Keratinocyte (primary cell): ENCODE results near the gene KMT2A. TPM values are rescaled to one million over a fixed set of nuclear protein-coding genes. Genes with fewer than 3 reads are reported as not detected.

Experiments used
- DNase-seq: peaks from one replicate; pipeline ENCODE4 v3.0.0-alpha.2; 2011; ENCODE audit warnings: low read depth, missing footprints, low spot score
- FAIRE-seq: peaks from 2 replicates; lab custom pipeline; 2011; peaks lifted over from hg19 to GRCh38; lab: Jason Lieb, UNC
- H2AFZ ChIP-seq: 2 replicates; pipeline ENCODE4 v1.6.0; 2012; ENCODE audit warnings: low read length, control low read depth, inconsistent platforms; ENCODE audit not compliant: control insufficient read depth
- H3K27ac ChIP-seq: 2 replicates; pipeline ENCODE4 v1.5.1; 2011; ENCODE audit warnings: low read length; ENCODE audit not compliant: control insufficient read depth, insufficient read depth
- H3K27me3 ChIP-seq: 3 replicates; pipeline ENCODE4 v1.6.0; 2011; ENCODE audit warnings: low read length; ENCODE audit not compliant: control insufficient read depth, insufficient read depth; ENCODE audit errors: extremely low read depth
- H3K36me3 ChIP-seq, 2 experiments: 2 replicates in 1 of 2; 3 replicates in 1 of 2; pipeline ENCODE4 v1.5.1; 2011; ENCODE audit warnings: low read length in 2 of 2, mild to moderate bottlenecking in 1 of 2; ENCODE audit not compliant: control insufficient read depth in 2 of 2, insufficient read depth in 2 of 2; ENCODE audit errors: extremely low read depth in 1 of 2
- H3K4me1 ChIP-seq: 3 replicates; pipeline ENCODE4 v1.5.1; 2011; ENCODE audit warnings: low read length; ENCODE audit not compliant: control insufficient read depth, insufficient read depth; ENCODE audit errors: extremely low read depth
- H3K4me2 ChIP-seq: 3 replicates; pipeline ENCODE4 v1.6.0; 2011; ENCODE audit warnings: low read depth, low read length; ENCODE audit not compliant: control insufficient read depth, insufficient read depth; ENCODE audit errors: extremely low read depth
- H3K4me3 ChIP-seq, 3 experiments: fragments of 200-600 bp in 1 of 3; sonication (generic) in 1 of 3; 2 replicates in 2 of 3; 3 replicates in 1 of 3; pipeline ENCODE4 v1.5.1; 2011 to 2016; ENCODE audit warnings: low read length in 3 of 3, mild to moderate bottlenecking in 3 of 3, control low read depth in 2 of 3, inconsistent platforms in 1 of 3, low read depth in 1 of 3, mixed read lengths in 1 of 3, mixed run types in 1 of 3, moderate library complexity in 1 of 3; ENCODE audit not compliant: control insufficient read depth in 2 of 3, insufficient read depth in 2 of 3; ENCODE audit errors: extremely low read depth in 1 of 3
- H3K79me2 ChIP-seq: 2 replicates; pipeline ENCODE4 v1.6.0; 2012; ENCODE audit warnings: low read length; ENCODE audit not compliant: control insufficient read depth, insufficient read depth
- H3K9ac ChIP-seq: 3 replicates; pipeline ENCODE4 v1.6.0; 2011; ENCODE audit warnings: low read length; ENCODE audit not compliant: control insufficient read depth, insufficient read depth; ENCODE audit errors: extremely low read depth
- H3K9me1 ChIP-seq: 3 replicates; pipeline ENCODE4 v1.6.0; 2011; ENCODE audit warnings: low read length; ENCODE audit not compliant: control insufficient read depth, insufficient read depth; ENCODE audit errors: extremely low read depth
- H3K9me3 ChIP-seq: 2 replicates; pipeline ENCODE4 v1.5.1; 2012; ENCODE audit warnings: low read depth, low read length; ENCODE audit not compliant: control insufficient read depth
- H4K20me1 ChIP-seq: 3 replicates; pipeline ENCODE4 v1.6.0; 2011; ENCODE audit warnings: low read length; ENCODE audit not compliant: control insufficient read depth, insufficient read depth; ENCODE audit errors: extremely low read depth
- EZH2 ChIP-seq: IDR thresholded peaks from one replicate; pipeline ENCODE4 v1.6.1; 2012; ENCODE audit warnings: inconsistent platforms, mild to moderate bottlenecking, low read length, moderate library complexity
- dilution Hi-C: fragments of 300-500 bp; cut with MboI; formaldehyde crosslinking; loops from one replicate; pipeline ENCODE4 v1.7.0; 2020; ENCODE audit warnings: low sequenced_read_pairs; ENCODE audit not compliant: extremely low pct_ligation_motif_present
- polyA plus RNA-seq, 5 experiments: library from polyadenylated mRNA; depleted of rRNA in 3 of 5; stranded (reverse) in 3 of 5; stranded (forward) in 1 of 5; unstranded in 1 of 5; fragments of >200 nt; gene quantifications; 1 replicate in 1 of 5; 2 replicates in 3 of 5; 3 replicates in 1 of 5; pipeline versions ENCODE4 v1.2.1 to v1.2.3, GENCODE V29; 2011 to 2012; ENCODE audit warnings: missing spikeins in 2 of 5, low read depth in 1 of 5, low replicate concordance in 1 of 5
- TF ChIP-seq, protein P1 (sequence below), 3 experiments: IDR thresholded peaks in 1 of 3; conservative IDR thresholded peaks in 1 of 3; optimal IDR thresholded peaks in 1 of 3; 2 replicates in 2 of 3; 3 replicates in 1 of 3; pipeline versions ENCODE3 to v1.5.1; 2011; ENCODE audit warnings: low read length in 3 of 3, mild to moderate bottlenecking in 3 of 3, moderate library complexity in 2 of 3, control low read depth in 1 of 3, inconsistent platforms in 1 of 3; ENCODE audit not compliant: insufficient read depth in 2 of 3; ENCODE audit errors: extremely low read depth in 1 of 3

KMT2A gene
- polyA plus RNA-seq, 1 donor (not counting 4 experiments of a cell fraction or from before 2014, with no cell fraction given), result 11.7 TPM

- H3K36me3 ChIP-seq, result peaks cover 6 to 14% of the 10 kb centered on the region in 2 experiments
- FAIRE-seq, result no peak
- H3K27ac ChIP-seq, result no peak overlapping the region
- TF ChIP-seq EZH2, result no peak
- TF ChIP-seq, protein P1, sequence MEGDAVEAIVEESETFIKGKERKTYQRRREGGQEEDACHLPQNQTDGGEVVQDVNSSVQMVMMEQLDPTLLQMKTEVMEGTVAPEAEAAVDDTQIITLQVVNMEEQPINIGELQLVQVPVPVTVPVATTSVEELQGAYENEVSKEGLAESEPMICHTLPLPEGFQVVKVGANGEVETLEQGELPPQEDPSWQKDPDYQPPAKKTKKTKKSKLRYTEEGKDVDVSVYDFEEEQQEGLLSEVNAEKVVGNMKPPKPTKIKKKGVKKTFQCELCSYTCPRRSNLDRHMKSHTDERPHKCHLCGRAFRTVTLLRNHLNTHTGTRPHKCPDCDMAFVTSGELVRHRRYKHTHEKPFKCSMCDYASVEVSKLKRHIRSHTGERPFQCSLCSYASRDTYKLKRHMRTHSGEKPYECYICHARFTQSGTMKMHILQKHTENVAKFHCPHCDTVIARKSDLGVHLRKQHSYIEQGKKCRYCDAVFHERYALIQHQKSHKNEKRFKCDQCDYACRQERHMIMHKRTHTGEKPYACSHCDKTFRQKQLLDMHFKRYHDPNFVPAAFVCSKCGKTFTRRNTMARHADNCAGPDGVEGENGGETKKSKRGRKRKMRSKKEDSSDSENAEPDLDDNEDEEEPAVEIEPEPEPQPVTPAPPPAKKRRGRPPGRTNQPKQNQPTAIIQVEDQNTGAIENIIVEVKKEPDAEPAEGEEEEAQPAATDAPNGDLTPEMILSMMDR (optimal IDR thresholded peaks at IDR 0.05 in 1 of 3, IDR thresholded peaks at IDR 0.05 in 1 of 3, conservative IDR thresholded peaks at IDR 0.05 in 1 of 3; ENCODE audit: extremely low read depth in 1 of 3, insufficient read depth in 2 of 3, low read length in 3 of 3), result no peak
- H3K4me2 ChIP-seq, result no peak overlapping the region
- H3K4me1 ChIP-seq, result no peaks in the 10 kb centered on the region
- H3K27me3 ChIP-seq, result no peaks in the 10 kb centered on the region
- H3K9me3 ChIP-seq, result no peaks in the 10 kb centered on the region
- DNase-seq, result no peak
- peaks cover 10% of the 10 kb centered on the region for H3K79me2 ChIP-seq
- H4K20me1 ChIP-seq, result no peaks in the 10 kb centered on the region
- H3K4me3 ChIP-seq, result no peak overlapping the region
- dilution Hi-C loops, result no loop called here
- H3K9ac ChIP-seq, result no peak overlapping the region
- H3K9me1 ChIP-seq, result no peaks in the 10 kb centered on the region
- H2AFZ ChIP-seq, result no peak overlapping the region
Observed at GRCh38 chr11:118471030-118471429, 34.7 kb downstream of the KMT2A start.

GRCh38 chr11:118473537-118473936 lies 37.2 kb downstream of the KMT2A start:
- Histone ChIP-seq H3K4me1 (no peaks in the 10 kb centered on the region), H2AFZ (no peak overlapping the region), H4K20me1 (no peaks in the 10 kb centered on the region), H3K9me1 (no peaks in the 10 kb centered on the region), H3K9me3 (no peaks in the 10 kb centered on the region), H3K36me3 (peaks cover 13 to 24% of the 10 kb centered on the region in 2 experiments), H3K27ac (no peak overlapping the region), H3K79me2 (peaks cover 5% of the 10 kb centered on the region), H3K4me2 (no peak overlapping the region), H3K27me3 (no peaks in the 10 kb centered on the region), H3K9ac (no peak overlapping the region), H3K4me3 (no peak overlapping the region)
- no peak for TF ChIP-seq EZH2
- TF ChIP-seq, protein P1 (optimal IDR thresholded peaks at IDR 0.05 in 1 of 3, IDR thresholded peaks at IDR 0.05 in 1 of 3, conservative IDR thresholded peaks at IDR 0.05 in 1 of 3; ENCODE audit: extremely low read depth in 1 of 3, insufficient read depth in 2 of 3, low read length in 3 of 3), result no peak
- DNase-seq, result no peak
- dilution Hi-C loops, result no loop called here
- FAIRE-seq, result no peak
